ENCODE measurements around the gene ZNF837.

Gene ZNF837

DNA sequence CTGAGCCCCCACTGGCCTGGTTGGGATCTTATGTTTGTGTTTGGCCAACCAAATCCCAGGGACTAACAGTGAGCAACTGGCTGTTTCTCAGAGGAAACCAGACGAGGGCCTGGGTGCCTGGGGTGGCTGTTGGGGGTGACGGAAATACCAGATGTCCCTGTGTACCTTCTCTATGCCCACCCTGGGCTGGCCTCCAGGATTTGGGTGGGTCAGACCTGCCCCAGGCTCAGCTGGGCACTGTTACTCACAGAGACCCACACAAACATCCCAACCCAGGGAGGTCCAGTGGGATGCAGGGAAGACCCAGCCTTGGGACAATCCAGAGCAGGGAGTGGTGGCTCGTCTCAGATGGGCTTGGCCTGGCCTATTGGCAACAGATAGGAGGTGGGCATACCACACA is 45.2 kb downstream of the ZNF837 start:
- DNase-seq, result no peak
- TF ChIP-seq EZH2phosphoT487 (IDR thresholded peaks at IDR 0.05; ENCODE audit: low read length) (no peak), EZH2 (optimal IDR thresholded peaks at IDR 0.05; ENCODE audit: low read depth, low read length) (no peak)
- TF ChIP-seq, protein P1, sequence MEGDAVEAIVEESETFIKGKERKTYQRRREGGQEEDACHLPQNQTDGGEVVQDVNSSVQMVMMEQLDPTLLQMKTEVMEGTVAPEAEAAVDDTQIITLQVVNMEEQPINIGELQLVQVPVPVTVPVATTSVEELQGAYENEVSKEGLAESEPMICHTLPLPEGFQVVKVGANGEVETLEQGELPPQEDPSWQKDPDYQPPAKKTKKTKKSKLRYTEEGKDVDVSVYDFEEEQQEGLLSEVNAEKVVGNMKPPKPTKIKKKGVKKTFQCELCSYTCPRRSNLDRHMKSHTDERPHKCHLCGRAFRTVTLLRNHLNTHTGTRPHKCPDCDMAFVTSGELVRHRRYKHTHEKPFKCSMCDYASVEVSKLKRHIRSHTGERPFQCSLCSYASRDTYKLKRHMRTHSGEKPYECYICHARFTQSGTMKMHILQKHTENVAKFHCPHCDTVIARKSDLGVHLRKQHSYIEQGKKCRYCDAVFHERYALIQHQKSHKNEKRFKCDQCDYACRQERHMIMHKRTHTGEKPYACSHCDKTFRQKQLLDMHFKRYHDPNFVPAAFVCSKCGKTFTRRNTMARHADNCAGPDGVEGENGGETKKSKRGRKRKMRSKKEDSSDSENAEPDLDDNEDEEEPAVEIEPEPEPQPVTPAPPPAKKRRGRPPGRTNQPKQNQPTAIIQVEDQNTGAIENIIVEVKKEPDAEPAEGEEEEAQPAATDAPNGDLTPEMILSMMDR (IDR thresholded peaks at IDR 0.05; ENCODE audit: low read length), result no peak

DNA sequence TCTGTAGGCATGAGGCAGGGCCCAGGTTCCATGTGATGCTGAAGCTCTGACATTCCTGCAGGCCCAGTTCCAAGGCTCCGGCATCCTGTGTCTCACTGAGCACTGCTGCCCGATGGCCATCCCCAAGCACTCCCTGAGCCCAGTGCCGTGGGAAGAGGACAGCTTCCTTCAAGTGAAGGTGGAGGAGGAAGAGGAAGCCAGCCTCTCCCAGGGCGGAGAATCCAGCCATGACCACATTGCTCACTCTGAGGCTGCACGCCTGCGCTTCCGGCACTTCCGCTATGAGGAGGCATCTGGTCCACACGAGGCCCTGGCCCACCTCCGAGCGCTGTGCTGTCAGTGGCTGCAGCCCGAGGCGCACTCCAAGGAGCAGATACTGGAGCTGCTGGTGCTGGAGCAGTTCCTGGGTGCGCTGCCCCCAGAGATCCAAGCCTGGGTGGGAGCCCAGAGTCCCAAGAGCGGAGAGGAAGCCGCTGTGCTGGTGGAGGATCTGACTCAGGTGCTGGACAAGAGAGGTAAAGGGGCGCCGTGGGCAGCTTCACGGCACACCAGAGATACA is 46.1 kb downstream of the ZNF837 start:
- Histone ChIP-seq H3K4me2 (ENCODE audit: low read depth, low read length) (no peak overlapping the region), H3K9ac (ENCODE audit: low read length) (no peak overlapping the region), H3K36me3 (replicated peaks; ENCODE audit: insufficient read depth, low read length) (0 out of 2 replicates have a peak, but pooled peaks cover 5% of the 10 kb centered on the region), H3K9me2 (replicated peaks; ENCODE audit: insufficient read depth, low read length) (no peaks in the 10 kb centered on the region), H3K79me2 (ENCODE audit: low read length) (no peaks in the 10 kb centered on the region), H3K9me3 (replicated peaks; ENCODE audit: insufficient read depth, low read length) (no peaks in the 10 kb centered on the region), H3K27me3 (replicated peaks; ENCODE audit: insufficient read depth, low read length) (no peaks in the 10 kb centered on the region), H3F3A (ENCODE audit: insufficient read depth, low read length) (no peaks in the 10 kb centered on the region), H3K4me3 (ENCODE audit: low read length) (no peak overlapping the region), H2AFZ (ENCODE audit: low read length) (no peak overlapping the region), H3K4me1 (ENCODE audit: low read length) (no peaks in the 10 kb centered on the region), H4K20me1 (ENCODE audit: insufficient read depth, low read length) (no peaks in the 10 kb centered on the region), H3K27ac (ENCODE audit: low read length) (no peak overlapping the region)
- TF ChIP-seq, protein P1 (IDR thresholded peaks at IDR 0.05; ENCODE audit: low read length), result no peak
- no peak for TF ChIP-seq EZH2phosphoT487 (IDR thresholded peaks at IDR 0.05; ENCODE audit: low read length)
- no peak for TF ChIP-seq EZH2 (optimal IDR thresholded peaks at IDR 0.05; ENCODE audit: low read depth, low read length)
- no peak for DNase-seq

More for the DNA sequence above, 45.2 kb downstream of the ZNF837 start:
- Histone ChIP-seq H3K4me2 (ENCODE audit: low read depth, low read length) (no peak overlapping the region), H3K4me1 (ENCODE audit: low read length) (no peaks in the 10 kb centered on the region), H3K9me2 (replicated peaks; ENCODE audit: insufficient read depth, low read length) (no peaks in the 10 kb centered on the region), H4K20me1 (ENCODE audit: insufficient read depth, low read length) (no peaks in the 10 kb centered on the region), H3K9me3 (replicated peaks; ENCODE audit: insufficient read depth, low read length) (no peaks in the 10 kb centered on the region), H3K36me3 (replicated peaks; ENCODE audit: insufficient read depth, low read length) (0 out of 2 replicates have a peak, but pooled peaks cover 5% of the 10 kb centered on the region), H2AFZ (ENCODE audit: low read length) (no peak overlapping the region), H3K9ac (ENCODE audit: low read length) (no peak overlapping the region), H3F3A (ENCODE audit: insufficient read depth, low read length) (no peaks in the 10 kb centered on the region), H3K27ac (ENCODE audit: low read length) (no peak overlapping the region), H3K27me3 (replicated peaks; ENCODE audit: insufficient read depth, low read length) (no peaks in the 10 kb centered on the region), H3K4me3 (ENCODE audit: low read length) (no peak overlapping the region), H3K79me2 (ENCODE audit: low read length) (no peaks in the 10 kb centered on the region)

DNA sequence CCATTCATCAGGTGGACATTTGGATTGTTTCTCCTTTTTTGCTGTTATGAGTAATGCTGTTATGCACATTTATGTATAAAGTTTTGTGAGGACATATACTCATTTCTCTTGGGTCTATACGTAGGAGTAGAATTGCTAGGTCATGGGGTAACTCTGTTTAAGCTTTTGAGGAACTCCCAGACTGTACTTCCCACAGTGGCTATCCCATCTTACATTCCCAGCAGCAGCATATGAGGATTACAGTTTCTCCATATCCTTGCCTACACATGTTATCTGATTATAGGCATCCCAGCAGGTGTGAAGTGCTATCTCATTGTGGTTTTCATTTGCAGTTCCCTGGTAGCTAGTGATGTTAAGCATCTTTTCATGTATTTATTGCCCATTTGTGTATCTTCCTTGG is 48.1 kb downstream of the ZNF837 start:
- Histone ChIP-seq H3F3A (ENCODE audit: insufficient read depth, low read length) (no peaks in the 10 kb centered on the region), H3K9me3 (replicated peaks; ENCODE audit: insufficient read depth, low read length) (no peaks in the 10 kb centered on the region), H3K9me2 (replicated peaks; ENCODE audit: insufficient read depth, low read length) (no peaks in the 10 kb centered on the region), H3K36me3 (replicated peaks; ENCODE audit: insufficient read depth, low read length) (0 out of 2 replicates have a peak, but pooled peaks cover 5% of the 10 kb centered on the region), H3K79me2 (ENCODE audit: low read length) (peaks cover 6% of the 10 kb centered on the region; the same call in 1 of the 2 replicates), H2AFZ (ENCODE audit: low read length) (no peak overlapping the region), H3K4me2 (ENCODE audit: low read depth, low read length) (no peak overlapping the region), H3K4me1 (ENCODE audit: low read length) (no peaks in the 10 kb centered on the region), H4K20me1 (ENCODE audit: insufficient read depth, low read length) (no peaks in the 10 kb centered on the region), H3K4me3 (ENCODE audit: low read length) (no peak overlapping the region), H3K27me3 (replicated peaks; ENCODE audit: insufficient read depth, low read length) (no peaks in the 10 kb centered on the region), H3K9ac (ENCODE audit: low read length) (no peak overlapping the region), H3K27ac (ENCODE audit: low read length) (no peak overlapping the region)
- TF ChIP-seq, protein P1 (IDR thresholded peaks at IDR 0.05; ENCODE audit: low read length), result no peak
- DNase-seq, result no peak
